Cerebellar nuclear complex (tissue), 1 donor: ENCODE measurements around the gene ASCL2.
"Not testable (repeated sequence)": the region's sequence is repeated elsewhere in the genome, so short reads cannot be mapped to it uniquely, and the experiment has no call there.

Experiments
- DNase-seq, 2 experiments: peaks; one replicate each; lab custom pipeline; 2025; lab: John Stamatoyannopoulos, UW

ASCL2 gene

DNA sequence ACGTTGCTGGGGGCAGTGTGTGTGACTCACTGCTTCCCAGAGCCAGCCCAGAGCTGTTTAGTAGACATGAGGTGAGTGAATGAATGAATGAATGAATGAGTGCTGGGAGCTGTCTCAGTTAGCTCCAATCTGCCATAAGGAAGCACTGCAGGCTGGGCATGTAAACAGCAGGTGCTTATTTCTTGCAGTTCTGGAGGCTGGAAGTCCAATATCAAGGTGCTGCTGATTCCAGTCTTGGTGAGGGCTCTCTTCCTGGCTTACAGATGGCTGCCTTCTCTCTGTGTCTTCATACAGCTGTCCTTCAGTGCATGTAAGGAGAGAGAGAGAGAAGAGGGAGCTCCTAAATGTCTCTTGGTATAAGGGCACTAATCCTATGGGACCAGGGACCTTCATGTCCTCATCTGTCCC, 27.2 kb upstream of the ASCL2 start:
- DNase-seq, result no peak

DNA sequence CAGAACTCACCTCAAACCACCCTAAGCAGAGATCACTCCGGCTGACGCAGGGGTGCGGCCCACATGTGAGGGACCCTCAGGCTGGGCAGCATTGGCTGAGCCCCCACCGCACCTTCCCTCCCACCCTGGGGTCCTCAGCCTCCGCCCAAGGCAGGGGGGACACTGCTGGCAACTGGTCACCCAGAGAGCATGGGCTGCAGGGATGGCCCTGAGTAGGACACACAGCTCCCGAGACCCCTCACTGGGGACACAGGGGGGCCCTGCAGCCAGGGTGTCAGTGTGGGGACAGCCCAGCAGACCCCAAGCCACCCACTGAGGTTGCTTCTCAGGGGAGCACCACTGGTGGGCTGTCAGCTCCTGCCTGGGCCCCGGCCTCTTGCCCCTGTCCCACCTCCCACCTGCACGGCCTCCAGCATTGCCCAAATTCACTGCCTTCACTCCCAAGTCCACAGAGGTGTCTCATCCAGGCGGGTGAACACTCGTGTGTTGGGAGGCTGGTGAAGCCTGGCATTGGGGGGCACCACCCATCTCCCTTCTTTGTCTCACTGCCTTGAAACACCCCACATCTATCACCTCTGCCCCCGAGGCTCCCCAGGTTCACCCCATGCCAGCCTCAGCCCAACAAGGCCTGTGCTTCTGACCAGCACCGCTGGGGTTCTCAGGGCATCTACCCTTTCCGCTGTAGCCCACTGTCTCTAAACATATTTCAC, 26.7 kb upstream of the ASCL2 start:
- no peak for DNase-seq

DNA sequence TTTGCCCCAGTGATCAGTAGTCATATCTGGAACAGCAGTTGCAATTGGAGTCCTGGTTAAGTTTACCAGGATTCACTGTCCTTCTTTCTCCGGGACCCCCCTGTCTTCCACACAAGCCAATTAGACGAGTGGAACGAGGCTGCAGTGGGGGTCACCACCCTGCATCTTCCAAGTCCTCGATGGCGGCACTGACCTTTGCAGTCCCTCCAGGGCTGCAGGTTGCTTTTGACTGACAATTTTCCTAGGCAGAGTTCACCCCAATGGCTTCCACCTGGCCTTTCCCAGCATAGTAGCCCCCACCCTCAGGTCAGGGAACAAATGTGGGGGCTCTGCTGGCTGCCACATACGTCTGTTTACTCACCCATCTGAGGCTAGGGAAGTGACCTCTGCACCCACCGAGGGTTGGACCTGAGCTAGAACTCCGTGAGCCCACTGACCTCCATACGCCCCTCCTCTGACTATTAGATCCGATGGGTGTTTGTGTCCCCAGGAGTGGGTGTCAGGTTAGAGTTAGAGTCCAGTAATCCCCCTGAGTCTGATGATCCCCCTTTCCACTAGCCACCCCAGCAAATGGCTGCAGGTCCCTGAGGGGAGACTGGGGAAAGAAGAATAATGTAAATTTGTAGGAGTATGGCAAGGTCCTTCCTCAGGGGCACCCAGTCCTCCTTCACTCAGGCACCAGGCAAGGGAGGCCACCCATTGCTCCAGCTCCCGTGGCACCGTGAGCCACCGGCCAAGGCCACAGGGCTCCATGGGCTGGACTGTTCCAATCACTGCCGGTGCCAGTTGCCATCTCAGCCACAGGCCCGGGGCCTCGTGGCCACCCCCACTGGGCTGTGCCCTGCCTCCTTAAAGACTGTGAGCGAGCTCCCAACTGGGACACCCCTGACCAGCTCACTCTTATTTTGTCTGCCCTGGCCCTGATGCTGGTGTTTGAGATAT, 25.9 kb upstream of the ASCL2 start:
- no peak for DNase-seq

DNA sequence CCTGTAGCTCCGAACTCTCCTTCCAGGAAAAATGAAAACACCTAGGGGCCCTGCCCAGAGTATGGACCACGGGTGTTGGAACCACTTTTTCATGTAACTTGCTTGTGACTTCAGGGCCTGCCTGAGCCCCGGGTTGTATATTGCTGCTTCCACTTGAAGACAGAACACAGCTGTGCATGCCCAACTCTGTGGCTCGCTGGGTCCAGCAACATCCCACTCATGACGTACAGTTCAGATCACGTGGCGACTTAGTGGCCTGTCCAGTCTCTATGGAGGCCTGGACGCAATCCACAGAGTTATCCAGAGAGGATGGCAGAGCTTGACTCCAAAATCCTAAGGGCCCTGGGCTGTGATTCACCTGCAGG, 24.5 kb upstream of the ASCL2 start:
- no peak for DNase-seq

DNA sequence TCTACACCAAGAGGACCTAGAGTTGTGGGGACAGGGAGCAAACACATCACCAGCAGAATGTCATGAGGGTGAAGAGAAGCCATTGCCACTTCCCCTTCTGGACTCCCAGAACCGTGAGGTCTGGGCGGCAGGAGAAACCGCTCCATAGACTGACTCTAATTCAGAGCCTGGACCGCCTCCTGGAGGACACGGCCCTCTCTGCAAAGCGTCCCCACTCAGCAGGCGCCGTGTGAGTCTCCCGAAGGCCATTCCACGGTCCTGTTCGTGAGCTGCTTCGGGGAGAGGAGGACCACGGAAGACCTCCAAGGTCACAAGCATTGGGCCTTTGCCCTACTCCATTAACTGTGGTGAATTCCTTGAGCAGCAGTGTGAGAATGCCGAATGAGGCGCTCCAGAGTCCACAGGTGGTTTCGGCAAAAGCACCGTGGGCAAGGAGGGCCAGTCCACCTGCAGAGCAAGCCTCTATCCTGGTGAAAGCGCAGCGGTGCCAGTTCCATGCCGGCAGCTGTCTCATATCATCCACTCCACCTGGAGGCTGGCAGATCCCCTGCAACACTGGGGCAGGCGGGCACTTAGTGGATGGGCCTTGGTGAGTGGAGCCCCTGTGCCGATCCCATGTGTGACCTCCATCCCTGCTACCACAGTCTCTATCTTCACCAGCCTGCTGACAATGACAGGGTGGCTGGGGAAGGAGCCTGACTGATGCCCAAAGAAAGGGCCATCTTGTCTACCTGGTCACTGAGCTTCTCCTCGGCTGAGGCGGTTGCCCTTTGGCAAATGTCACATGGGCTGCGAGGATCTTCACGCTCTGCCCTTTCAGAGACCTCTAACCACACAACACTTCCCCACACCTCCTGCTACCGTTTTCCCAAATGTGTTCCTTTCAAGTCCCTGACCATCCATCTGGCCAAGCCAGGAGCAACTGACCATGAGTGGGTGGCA, 23.9 kb upstream of the ASCL2 start:
- DNase-seq, result no peak

DNA sequence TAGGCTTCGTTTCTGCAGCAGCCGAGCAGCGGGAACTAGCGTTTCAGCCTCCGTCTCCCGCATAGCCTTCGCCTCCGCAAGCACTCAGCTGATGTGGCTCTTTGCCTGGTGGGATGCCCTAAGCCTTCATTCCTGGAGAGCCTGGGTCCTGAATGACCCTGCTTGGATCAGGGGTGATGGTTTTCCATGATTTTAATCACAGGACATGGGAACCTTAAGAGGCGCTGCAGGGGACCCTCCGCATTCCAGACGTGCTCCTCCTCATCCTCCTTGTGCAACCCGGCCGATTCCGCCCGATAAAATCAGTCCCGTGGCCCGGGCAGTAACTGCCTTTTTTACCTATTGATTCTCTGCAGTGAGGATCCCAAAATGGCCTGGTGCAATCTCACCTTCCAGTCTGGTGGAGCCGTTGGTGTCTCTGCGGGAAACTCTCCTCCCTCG, 23.2 kb upstream of the ASCL2 start:
- DNase-seq, result no peak

DNA sequence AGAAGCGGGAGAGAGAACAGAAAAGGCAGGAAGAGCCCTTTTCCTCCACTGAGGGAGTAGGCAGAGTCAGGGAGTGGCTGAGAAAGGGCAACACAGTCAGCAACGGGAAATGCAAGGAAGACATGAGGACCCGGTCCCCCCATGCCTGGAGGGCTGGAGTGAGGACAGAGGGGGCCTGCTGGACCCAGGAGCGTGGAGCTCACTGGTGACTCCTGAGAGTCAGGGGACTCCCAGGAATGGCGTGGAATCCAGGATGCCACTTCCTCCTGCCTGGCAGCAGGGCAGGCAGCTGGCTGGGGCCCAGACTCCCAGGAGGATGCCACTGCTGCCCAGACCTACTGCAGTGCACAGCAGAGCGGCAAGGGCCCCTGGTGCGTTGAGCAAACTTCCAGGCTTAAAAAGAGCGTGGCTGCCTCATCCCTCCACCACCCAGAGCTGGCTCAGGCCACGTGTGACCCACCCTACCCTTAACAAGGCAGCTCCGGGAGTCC, 20.0 kb upstream of the ASCL2 start:
- no peak for DNase-seq

DNA sequence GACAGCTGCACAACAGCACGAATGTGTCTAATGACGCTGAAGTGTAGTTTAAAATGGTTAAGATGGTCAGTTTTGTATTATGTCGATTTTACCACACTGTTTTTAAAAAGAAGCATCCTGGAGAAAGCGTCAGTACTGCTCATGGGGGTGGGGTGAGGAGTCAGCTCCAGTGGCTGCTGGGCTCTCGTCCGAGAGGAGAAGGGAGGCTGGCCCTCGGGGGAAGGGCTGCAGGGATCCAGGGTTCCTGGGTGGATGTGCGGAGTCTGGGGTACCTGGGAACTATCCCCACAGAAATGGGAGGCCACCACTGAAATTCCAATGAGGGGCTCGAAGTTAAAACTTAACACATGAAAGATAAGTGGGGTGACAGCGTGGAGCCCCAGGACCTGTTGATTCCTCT, 19.5 kb upstream of the ASCL2 start:
- DNase-seq, result no peak

DNA sequence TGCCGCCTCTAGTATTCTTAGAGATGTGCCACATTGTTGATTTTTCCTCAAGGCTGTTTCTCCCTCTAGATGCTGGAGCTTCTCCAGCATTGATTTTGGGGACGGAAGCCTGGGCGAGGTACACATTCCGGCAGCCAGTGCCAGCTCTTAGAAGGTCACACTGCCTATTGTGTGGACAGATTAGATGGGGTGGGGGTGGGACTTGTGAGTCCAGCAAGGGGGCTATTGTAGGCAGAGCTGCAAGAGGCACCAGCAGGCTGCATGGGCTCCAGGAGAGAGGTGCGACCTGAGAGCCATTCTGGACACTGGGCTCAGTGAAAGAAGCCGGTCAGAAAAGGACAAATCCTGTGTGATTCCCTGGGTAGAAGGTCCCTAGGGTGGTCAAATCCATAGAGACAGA, 19.0 kb upstream of the ASCL2 start:
- DNase-seq, result no peak

DNA sequence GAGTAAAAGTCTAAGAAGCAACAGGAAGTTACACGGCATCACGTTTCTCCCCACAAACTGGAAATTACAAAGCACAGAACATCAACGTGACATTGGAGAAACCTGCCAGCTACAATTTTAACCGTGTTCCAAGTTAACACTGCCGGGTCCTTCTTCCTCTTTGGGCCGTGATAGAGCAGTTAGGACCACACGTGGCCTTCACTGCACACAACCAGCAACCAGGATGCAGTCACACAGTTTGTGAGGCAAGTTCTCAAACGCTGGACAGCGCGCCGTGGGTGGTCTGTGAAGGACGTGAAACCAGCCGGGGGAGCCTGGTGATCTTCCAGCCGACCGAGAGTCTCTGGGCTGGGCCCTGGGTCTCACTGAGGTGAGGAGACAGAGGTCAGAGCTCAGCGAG, 16.7 kb upstream of the ASCL2 start:
- no peak for DNase-seq

DNA sequence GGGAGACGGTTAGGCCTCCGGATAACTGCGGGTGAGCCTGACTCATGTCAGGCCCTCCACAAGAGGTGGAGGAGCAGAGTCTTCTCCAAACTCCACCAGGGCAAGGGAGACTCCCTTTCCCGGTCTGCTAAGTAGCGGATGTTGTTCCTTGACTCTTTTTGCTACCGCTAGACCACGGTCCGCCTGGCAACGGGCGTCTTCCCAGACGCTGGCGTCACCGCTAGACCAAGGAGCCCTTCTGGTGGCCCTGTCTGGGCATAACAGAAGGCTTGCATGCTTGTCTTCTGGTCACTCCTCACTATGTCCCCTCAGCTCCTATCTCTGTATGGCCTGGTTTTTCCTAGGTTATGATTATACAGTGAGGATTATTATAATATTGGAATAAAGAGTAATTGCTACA, 16.0 kb upstream of the ASCL2 start:
- DNase-seq, result not testable (repeated sequence)

DNA sequence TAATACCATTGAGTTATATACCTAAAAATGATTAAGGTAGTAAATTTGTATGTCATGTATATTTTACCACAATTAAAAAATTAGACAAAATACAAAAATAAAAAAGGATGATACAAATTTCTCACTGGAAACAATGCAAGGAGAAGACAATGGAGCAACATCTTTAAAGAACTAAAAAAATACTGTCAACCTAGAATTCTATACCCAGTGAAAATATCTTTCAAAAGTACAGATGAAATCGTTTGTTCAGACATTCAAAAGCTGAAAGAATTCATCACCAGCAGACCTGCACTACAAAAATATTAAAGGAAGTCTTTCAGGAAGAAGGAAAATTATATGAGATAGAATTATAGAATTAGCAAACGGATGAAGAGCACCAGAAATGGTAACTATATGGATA, 9.8 kb upstream of the ASCL2 start:
- DNase-seq, result no peak

DNA sequence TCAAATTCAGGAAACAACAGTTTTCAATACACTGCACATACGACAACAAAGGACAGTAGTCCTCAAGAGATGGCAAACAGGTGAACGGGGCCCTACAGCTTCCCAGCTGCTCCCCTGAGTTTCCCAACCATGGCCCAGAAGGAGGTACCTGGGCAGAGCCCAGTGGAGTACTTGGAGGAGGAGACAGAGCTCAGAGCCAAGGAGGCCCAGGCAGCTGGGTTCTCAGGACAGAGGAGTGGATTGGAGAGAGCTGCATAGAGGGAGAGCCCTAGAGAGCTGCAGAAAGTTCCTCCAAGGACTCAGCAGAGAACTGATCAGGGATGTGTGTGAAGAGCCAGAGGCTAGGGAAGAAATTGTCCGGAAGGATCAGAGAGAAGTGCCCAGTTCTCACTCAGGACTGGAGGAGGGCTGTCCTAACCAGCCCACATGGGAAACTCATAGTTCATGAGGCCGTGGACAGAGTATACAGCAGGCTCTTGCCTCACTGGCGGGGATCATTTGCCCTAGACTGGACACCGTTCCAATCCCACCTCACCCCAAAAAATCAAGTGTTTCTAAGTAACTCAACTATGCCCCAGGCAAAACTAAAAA, 7.6 kb upstream of the ASCL2 start:
- no peak for DNase-seq

DNA sequence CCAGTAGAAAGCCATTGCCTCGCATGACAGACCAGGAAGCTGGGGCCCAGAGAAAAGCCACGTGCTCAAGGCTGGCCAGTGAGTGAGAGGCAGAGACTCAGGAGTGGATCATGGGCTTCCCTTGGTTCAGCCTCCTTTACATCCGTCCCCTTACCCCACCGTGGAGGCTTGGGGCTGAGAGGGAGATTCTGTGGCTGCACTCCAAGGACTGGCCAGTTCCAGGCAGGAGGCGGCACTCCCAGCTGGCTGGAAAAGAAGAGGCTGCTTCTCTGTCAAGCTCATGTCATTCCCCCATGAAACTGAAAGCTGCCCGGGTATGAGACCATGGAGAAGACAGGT, 6.6 kb upstream of the ASCL2 start:
- DNase-seq, result no peak

DNA sequence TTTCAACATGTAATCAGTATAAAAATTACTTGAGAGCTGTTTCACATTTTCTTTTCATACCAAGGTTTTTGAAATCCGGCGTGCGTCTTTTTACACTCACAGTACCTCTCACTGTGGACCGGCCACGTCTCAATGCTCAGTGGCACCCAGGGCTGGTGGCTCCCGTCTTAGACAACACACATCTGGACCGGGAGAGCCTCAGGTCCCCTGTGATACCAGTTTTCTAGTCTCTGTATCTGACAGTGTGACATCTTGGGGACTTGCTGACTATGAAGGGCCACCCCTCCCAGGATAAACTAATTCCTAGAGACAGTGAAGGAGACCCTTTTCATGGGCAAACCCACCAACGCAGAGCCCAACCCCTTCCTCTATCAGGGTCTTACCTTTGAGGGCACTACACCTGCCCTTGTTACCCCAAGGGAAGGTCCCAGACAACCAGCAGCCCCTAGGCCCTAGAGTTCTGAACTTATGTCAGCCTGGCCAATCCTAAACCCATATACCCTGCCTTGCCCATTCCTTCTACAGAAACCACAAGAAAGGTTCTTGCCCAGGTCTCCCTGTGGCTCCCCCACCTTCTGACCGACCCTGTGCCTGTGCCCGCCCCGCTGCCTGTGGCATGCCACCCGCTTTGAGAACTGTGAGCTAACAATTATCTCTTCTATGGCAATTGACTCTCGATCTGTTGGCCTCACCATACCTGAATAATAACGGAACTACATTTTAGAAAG, 6.1 kb upstream of the ASCL2 start:
- DNase-seq, result no peak

DNA sequence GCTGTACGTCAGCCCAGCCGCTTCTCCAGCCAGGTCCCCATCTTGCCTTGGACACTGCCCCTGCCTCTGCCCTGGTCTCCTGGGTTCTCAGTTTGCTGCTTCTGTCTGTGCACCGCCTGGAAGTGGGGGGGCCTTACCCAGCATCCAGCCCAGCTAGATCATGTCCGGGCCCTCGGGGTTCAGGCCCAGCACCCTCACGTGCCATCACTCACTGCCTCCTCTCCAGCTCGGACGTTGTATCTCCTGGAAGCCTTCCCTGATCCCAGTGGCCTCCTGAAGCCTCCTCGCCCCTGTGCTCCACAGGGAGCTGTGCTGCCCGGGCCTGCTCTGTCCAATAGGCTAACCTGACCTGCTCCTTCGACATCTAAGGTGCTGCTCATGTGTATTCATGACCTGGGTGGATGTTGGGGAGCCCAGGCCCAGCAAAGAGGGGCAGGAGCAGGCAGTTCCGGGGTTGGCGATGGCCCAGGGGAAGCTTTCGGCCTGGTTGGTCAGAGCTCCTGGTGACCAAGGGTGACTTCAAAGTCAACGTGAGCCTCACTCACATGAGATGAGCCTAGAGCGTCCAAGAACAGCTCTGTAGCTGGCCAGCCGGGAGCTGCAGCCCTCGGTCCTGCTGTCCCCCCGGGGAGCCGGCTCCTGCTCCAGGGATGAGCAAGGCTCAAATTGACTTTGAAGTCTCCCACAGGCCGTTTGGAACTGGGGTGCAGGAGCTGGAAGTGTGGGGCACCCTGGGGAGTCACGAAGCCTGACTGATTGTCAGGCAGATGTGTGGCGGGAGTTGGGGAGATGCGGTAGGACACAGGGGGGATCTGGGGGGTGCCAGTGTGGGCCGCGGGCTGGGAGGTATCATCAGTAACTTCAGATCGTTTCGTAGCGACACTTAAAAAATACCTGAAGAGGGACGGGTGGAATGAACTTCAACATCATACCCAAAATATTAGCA, 5.2 kb upstream of the ASCL2 start:
- DNase-seq, result no peak

DNA sequence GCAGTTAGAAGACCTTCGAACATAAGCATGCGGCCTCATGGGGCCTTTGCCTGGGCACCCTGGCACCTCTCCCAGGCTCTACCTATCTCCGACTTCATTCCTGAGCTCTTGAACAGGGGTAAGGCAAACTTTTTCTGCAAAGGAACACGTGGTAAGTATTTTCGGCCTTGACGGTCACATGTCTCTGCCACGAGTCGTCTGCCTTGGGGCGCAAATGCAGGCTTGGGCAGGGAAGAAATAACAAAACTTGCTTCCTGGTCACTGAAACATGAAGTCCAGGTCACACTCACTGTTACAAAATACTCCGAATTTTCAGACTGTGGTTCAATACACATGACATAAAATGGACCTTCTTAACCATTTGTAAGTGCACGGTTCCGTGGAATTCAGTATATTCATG, 3.4 kb upstream of the ASCL2 start:
- DNase-seq, result no peak

DNA sequence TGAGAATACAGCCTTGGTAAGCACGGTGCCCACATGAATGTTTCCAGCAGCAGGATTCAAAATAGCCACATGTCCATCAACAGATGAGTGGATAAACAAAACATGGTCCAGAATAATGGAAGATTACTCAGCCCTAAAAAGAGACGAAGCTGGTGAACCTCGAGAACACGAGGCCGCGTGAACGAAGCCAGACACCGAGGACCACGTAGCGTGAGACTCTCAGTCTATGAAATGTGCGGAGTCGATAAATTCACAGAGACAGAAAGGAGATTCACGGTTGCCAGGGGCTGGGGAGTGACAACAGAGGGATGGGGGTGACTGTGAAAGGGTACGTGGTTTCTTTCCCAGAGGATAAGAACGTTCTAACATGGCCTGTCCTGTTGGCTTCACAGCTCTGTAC, 2.9 kb upstream of the ASCL2 start:
- DNase-seq, result no peak

DNA sequence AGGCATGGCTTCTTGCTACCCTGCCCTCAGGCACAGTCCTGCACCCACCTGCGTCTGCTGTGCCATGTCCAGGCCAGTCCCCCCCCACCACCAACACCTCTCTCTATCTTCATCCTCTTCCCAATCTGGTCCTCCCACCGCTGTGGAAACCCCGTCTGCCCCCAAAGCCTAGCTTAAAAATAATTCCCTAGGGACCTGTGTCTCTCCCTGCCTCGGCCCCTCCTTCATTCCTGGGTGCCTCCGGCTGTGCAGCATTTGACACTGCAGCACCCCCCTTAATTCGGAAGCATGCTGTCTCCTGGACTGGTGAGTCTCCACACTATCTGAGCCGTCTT, 2.5 kb upstream of the ASCL2 start:
- DNase-seq, result no peak
